G401 (cell line): Measurements from ENCODE around the gene PSMC2. TPM values are rescaled to one million over a fixed set of nuclear protein-coding genes. Genes with fewer than 3 reads are reported as not detected.

Experiments used
- DNase-seq: peaks from one replicate; pipeline ENCODE4 v3.0.0-alpha.2; 2015; ENCODE audit warnings: low spot score
- in situ Hi-C: cut with HindIII; loops from 2 replicates; pipeline ENCODE4 v1.10.0; 2016; ENCODE audit warnings: low sequenced_read_pairs, mixed read lengths
- total RNA-seq: library from RNA; depleted of rRNA; stranded (reverse); fragments of >200 nt; shearing (Covaris generic); gene quantifications from 2 replicates; pipeline ENCODE4 v1.2.3, GENCODE V29; 2014; rRNA removed

The PSMC2 gene
- total RNA-seq: 323 and 371 TPM in 2 replicates

- DNase-seq: peak; percentile 92
- in situ Hi-C loops: no loop called here
These were observed at the start of gene PSMC2 for GRCh38 chr7:103347507-103348267. Gene PSMC2 (plus strand): TSS chr7:103347643. CDS start chr7:103347712, 69 bp downstream.

- DNase-seq: no peak
- in situ Hi-C loops: no loop called here
These were observed 49.6 kb upstream of the PSMC2 start for GRCh38 chr7:103297837-103298179.

- in situ Hi-C loops: no loop called here
- no peak for DNase-seq
These were observed 47.8 kb upstream of the PSMC2 start for GRCh38 chr7:103299660-103300059.

GRCh38 chr7:103301441-103301840, 46.0 kb upstream of the PSMC2 start:
- DNase-seq: no peak
- in situ Hi-C loops: no loop called here

- no peak for DNase-seq
- in situ Hi-C loops: no loop called here
These were observed 39.8 kb upstream of the PSMC2 start for GRCh38 chr7:103307503-103308231.

GRCh38 chr7:103314852-103315251, 32.6 kb upstream of the PSMC2 start:
- no peak for DNase-seq
- in situ Hi-C loops: no loop called here

- no peak for DNase-seq
- in situ Hi-C loops: no loop called here
These were observed 31.0 kb upstream of the PSMC2 start for GRCh38 chr7:103316380-103316941.

GRCh38 chr7:103317009-103317408, 30.4 kb upstream of the PSMC2 start:
- in situ Hi-C loops: no loop called here
- DNase-seq: no peak

- in situ Hi-C loops: no loop called here
- DNase-seq: no peak
These were observed 21.7 kb upstream of the PSMC2 start for GRCh38 chr7:103325744-103326143.

- in situ Hi-C loops: no loop called here
- no peak for DNase-seq
These were observed 10.7 kb upstream of the PSMC2 start for GRCh38 chr7:103336761-103337160.

GRCh38 chr7:103338864-103339263, 8.6 kb upstream of the PSMC2 start:
- in situ Hi-C loops: no loop called here
- DNase-seq: no peak

- in situ Hi-C loops: no loop called here
- DNase-seq: no peak
These were observed 6.0 kb upstream of the PSMC2 start for GRCh38 chr7:103341466-103341865.

GRCh38 chr7:103343332-103343731, 4.1 kb upstream of the PSMC2 start:
- in situ Hi-C loops: no loop called here
- DNase-seq: no peak

GRCh38 chr7:103343758-103344452, 3.5 kb upstream of the PSMC2 start:
- DNase-seq: peak; percentile 14
- in situ Hi-C loops: no loop called here

- in situ Hi-C loops: no loop called here
- DNase-seq: peak; percentile 94
These were observed 2.8 kb upstream of the PSMC2 start, which contains the start of gene DNAJC2 for GRCh38 chr7:103344453-103345149. Gene DNAJC2 (minus strand): TSS chr7:103344767. CDS start chr7:103344622, 145 bp downstream.

- in situ Hi-C loops: no loop called here
- no peak for DNase-seq
These were observed 1.0 kb upstream of the PSMC2 start for GRCh38 chr7:103346396-103346795.

GRCh38 chr7:103348452-103348851, 1.0 kb downstream of the PSMC2 start:
- in situ Hi-C loops: no loop called here
- peak; percentile 6 for DNase-seq

- in situ Hi-C loops: no loop called here
These were observed 1.5 kb downstream of the PSMC2 start for GRCh38 chr7:103348959-103349358.

GRCh38 chr7:103349805-103350204, 2.4 kb downstream of the PSMC2 start:
- no peak for DNase-seq
- in situ Hi-C loops: no loop called here

More at GRCh38 chr7:103348959-103349358, 1.5 kb downstream of the PSMC2 start:
- no peak for DNase-seq
